ENCODE results near the gene PLIN5.

Gene PLIN5

GRCh38 chr19:4519521-4520277 is 15.3 kb downstream of the PLIN5 start:
- no peak for DNase-seq

- no peak for DNase-seq
These were observed 15.9 kb downstream of the PLIN5 start for GRCh38 chr19:4519172-4519496.

- no peak for DNase-seq
These were observed 16.5 kb downstream of the PLIN5 start, which contains the start of gene PLIN4 for GRCh38 chr19:4518345-4519171. Gene PLIN4, minus strand, starts transcription at chr19:4518486. Its CDS starts 214 bp downstream, at chr19:4518272.

GRCh38 chr19:4517451-4518057 is 17.5 kb downstream of the PLIN5 start:
- DNase-seq: no peak

GRCh38 chr19:4516939-4517300 is 18.1 kb downstream of the PLIN5 start:
- DNase-seq: no peak

GRCh38 chr19:4516199-4516938 is 18.7 kb downstream of the PLIN5 start:
- DNase-seq: no peak

- DNase-seq: no peak
These were observed 19.3 kb downstream of the PLIN5 start for GRCh38 chr19:4515732-4516131.

GRCh38 chr19:4513248-4513647 is 21.8 kb downstream of the PLIN5 start:
- DNase-seq: no peak

- DNase-seq: no peak
These were observed 23.0 kb downstream of the PLIN5 start for GRCh38 chr19:4512070-4512469.

GRCh38 chr19:4511300-4512054 is 23.5 kb downstream of the PLIN5 start:
- no peak for DNase-seq

GRCh38 chr19:4510435-4511255 is 24.4 kb downstream of the PLIN5 start:
- DNase-seq: no peak

- DNase-seq: no peak
These were observed 26.3 kb downstream of the PLIN5 start for GRCh38 chr19:4508698-4509097.

- no peak for DNase-seq
These were observed 27.2 kb downstream of the PLIN5 start for GRCh38 chr19:4507804-4508203.

- DNase-seq: no peak
These were observed 27.9 kb downstream of the PLIN5 start for GRCh38 chr19:4507150-4507452.

GRCh38 chr19:4506449-4507149 is 28.4 kb downstream of the PLIN5 start:
- no peak for DNase-seq

- no peak for DNase-seq
These were observed 29.2 kb downstream of the PLIN5 start for GRCh38 chr19:4505570-4506448.

GRCh38 chr19:4504891-4505569 is 30.0 kb downstream of the PLIN5 start:
- no peak for DNase-seq

GRCh38 chr19:4504297-4504701 is 30.7 kb downstream of the PLIN5 start:
- no peak for DNase-seq

GRCh38 chr19:4503825-4504170 is 31.2 kb downstream of the PLIN5 start:
- DNase-seq: no peak

Data from cerebellar nuclear complex (tissue), 1 donor.